ENCODE measurements around the gene PRPSAP1.

- TF ChIP-seq CTCF (IDR thresholded peaks at IDR 0.05) (no peak), POLR2A (IDR thresholded peaks at IDR 0.05) (no peak)
These were observed 78.2 kb downstream of the PRPSAP1 start for GRCh38 chr17:76275382-76276068.
